Mesenteric fat pad (tissue), 1 donor: ENCODE data around the gene GHR. TPM values are rescaled to one million over a fixed set of nuclear protein-coding genes. Genes with fewer than 3 reads are reported as not detected.

Source experiments
- DNase-seq: peaks from one replicate; pipeline ENCODE4 v3.0.0-alpha.2; 2020; ENCODE audit warnings: low spot score
- long read RNA-seq: library from polyadenylated mRNA; unstranded; transcript quantifications from one replicate; pipeline ENCODE4 v2.0.0, GENCODE V29; 2020
- total RNA-seq: library from RNA; stranded (reverse); fragmentation: NEBNext Ultra II Directional; extraction: Animal tissue kit (Norgen Biotek cat#: 25700); gene quantifications from one replicate; pipeline ENCODE4 v1.2.1, GENCODE V29; 2021
- donor health status: DM: yes; HTN: yes; CAD: no.

GHR gene
- total RNA-seq: 145 TPM
- long read RNA-seq, partial matches to known transcripts: 7 of 44 reads
- long read RNA-seq, other reads (novel, unspliced or antisense): 37 of 44 reads

DNA sequence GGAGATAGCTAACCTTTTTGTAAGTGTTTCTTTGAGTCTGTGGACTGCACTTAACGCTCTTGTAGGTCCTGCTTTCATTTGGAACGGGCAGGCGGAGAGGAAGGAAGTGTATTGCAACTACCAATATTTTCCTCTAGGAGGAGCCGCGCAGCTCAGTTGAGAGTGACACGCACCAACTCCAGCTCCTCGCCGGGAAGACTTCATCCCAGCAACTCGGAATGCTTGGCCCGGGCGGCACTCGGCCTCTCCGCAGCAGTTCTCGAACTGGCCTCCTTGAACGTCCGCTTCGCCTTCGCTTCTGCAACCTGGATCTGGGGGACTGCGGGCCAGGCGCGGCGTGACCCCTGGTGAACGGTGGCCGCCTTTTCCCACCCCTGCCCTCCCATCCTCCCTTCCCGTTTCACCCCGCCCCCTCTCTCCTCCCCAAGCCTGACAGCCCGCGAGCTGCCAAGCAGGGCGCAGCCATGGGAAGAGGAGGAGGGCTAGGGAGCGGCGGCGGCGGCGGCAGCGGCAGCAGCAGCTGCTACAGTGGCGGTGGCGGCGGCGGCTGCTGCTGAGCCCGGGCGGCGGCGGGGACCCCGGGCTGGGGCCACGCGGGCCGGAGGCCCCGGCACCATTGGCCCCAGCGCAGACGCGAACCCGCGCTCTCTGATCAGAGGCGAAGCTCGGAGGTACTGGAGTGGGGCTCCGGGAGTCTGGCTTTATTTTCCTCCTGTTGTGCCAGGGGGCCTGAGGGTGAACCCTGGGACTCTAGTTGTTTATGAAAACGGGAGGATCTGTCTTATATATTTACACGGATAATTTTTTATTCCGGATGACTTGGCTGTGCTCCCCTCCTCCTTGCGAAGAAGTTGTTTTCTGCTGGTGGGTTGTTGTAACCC is at the start of gene GHR:
Gene GHR, plus strand, starts transcription at position 155 of the 881 bp plus-strand sequence. CDS start 142,436 bp downstream, outside the sequence.
- no peak for DNase-seq

DNA sequence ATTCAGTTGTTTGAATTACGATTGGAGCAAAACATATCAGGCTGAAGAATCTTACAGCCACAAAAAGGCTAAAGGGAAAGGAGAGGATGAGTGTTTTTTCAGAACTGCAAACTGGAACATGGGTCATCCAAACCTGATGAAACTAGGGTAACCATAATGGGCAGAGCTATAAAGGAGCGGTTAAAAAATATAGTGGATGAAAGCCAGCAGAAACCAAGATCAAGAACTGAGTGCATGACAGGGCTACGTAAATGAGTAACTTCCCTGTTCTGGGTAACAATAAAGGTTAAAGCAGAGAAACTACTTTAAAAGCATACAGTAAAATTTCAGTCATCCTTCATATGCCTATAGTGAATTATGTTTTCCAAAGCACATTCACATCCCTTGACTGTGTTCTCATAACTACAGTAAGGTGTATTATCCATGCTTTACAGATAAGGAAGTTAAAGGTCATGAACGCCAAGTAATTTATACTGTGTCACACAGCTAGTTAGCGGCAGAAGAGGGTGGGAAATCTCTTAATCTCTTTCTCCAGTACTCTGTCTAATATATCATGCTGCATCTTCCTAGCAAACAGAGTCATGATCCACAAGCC is 48.5 kb upstream of the GHR start:
- no peak for DNase-seq

DNA sequence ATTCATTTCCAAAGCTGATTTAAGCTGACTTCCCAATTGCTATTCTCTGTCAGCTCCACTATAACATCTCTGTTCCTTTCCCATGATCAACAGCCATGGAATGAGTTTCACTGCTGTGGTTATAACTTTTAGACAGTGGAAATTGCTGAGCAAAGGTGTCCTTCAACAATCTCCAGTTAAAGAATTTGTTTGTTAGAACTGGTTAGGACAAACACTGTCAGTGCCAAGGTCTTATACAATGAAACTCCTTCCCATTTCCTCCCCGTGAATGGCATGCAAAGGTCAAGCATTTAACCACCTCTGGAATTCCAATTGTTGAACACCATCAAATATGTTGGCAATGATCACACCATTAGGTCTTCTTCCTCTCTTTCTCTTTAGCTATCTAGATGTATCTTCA is 45.7 kb upstream of the GHR start:
- DNase-seq: no peak

DNA sequence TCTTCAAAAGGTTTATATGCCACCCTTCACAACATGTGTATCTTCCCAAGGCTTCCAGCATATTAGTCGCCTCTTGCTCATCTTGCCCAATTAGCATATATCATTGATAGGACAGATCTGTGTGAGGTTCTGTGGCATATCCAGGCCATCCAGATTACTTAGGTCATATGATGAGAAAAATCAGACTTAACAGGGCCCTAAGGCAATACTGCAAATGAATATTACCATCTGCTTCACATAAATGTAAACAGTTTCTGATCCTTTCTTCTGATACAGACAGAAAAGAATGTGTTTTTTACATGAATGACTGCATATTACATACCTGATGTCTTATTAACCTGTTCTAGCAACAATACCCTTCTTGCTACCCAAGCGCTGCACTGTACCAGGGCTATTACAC is 41.3 kb upstream of the GHR start:
- no peak for DNase-seq

- no peak for DNase-seq
Measured at GRCh38 chr5:42387563-42387962, 35.7 kb upstream of the GHR start.

DNA sequence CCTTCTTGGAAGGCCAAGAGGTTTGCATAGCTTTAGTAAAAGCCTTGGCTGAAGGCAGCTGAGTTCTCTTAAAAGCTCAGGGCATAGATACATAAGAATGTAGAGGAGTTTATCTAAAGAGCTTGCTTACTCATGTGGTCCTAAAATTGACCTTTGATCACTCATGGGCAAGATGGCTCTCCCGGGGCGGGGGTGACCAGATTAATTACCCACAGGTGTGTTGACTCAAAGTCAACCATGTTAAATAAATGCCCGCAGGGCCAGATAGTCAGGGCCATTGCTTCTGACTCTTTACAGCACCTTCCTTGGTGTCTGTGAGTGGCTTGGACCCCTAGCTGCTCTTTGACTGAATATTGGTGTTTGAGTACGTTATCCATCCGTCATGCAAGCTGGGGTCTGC is 33.1 kb upstream of the GHR start:
- DNase-seq: no peak

- DNase-seq: no peak
Measured at GRCh38 chr5:42392917-42393316, 30.3 kb upstream of the GHR start.

- no peak for DNase-seq
Measured at GRCh38 chr5:42396111-42396510, 27.1 kb upstream of the GHR start.

DNA sequence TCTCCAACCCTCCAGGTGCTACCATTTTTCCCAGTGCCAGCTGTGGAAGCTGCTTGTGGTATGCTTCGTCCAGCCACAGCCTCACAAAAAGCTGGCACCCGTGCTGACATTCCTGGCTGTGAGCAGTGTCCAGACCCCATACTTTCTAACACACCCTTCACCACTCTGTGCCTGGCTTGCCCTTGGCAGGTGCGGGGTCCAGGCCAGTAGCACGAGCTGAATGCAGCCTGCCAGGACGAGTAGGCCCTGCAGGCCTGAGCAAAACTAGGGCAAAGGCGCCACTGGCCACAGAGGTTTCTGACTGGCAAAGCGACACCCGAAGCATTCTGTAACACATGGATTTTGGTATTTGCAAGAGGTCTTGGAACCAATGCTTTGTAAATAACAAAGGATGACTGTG is 26.0 kb upstream of the GHR start:
- DNase-seq: no peak

DNA sequence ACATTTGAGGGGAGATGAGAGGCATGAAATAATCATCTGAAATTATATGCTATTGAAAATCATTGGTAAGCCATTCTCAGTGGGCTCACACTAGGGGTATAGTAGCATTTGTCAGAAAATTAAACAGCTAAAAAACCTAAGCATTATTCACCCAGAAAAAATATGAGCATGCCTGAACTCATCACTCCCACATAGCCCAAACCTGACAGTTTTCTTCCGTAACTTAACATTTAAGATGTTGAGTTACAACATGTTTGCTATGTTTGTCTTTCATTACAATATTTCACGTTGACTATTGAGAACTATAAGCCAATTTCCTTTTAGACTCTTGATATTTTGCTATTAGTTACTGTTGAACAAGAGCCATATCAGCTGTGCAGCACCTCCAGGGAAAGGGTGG is 23.5 kb upstream of the GHR start:
- no peak for DNase-seq

DNA sequence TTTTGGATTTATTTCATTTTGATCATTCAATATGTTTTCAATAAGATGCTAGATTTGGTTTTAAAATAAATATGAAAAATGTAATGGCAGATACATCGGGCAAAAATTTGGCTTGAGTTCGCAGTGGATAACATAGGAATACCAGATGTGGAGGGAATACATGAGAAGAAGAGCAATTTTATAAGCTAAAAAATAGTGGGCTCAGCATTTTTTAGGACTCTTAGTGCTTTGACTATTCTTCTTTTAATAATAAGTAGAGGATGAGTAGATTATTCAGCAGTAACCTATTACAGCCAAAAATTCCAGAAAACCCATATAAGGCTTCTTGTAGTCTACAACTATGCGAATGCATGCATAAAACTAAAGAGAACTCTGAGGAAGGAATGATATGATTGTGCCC is 22.8 kb upstream of the GHR start:
- no peak for DNase-seq

DNA sequence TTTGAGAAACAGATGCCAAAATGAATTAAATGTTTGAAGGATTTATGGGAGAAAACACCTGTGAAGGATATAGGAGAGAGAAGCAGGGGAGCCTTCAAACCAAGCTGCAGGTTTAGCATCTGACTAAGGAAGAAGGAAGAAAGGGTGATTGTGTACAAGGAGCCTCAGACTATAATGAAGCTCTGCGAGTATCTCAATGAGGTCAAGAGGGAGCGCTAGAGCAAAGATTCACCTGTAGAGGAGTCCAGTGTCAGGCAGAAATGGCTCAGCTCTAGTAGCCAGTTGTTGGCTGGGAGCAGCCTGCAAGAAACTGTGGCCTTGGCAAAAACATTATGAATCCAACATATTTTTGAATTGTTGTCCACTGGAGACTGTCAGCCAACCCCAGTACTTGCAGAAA is 20.0 kb upstream of the GHR start:
- no peak for DNase-seq

DNA sequence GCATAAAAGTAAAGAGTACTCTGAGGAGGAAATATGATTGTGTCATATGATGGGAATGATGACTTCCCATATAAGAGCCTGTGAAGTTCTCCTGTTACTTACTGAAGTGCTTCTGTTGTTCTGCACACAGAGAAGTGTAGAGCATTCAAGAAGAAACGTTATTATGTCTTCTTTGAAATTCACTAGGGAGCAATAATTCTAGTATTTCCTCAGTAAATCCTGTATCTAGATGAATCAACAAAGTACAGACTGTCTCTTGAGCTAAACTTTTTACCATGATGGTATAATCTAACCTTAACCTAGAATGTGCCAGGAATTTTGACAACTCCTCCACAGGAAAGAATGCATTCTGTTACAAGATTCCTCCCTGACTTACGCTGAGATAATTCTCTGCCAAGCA is 18.9 kb upstream of the GHR start:
- DNase-seq: no peak

DNA sequence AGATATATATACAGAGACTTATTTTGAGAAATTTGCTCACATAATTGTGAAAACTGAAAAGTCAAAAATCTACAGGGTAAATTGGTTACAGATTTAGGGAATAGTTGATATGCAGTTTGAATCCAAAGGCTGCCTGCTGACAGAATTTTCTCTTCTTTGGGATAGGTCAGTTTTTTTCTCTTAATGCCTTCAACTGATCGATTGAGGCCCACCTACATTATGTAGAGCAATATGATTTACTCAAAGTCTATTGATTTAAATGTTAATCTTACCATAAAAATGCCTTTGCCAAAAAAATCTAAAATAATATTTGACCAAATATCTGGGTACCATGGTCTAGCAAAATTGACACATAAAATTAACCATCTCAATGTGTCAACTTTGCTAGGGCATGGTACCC is 3.9 kb upstream of the GHR start:
- DNase-seq: no peak

- no peak for DNase-seq
Measured at GRCh38 chr5:42422656-42423280, 471 bp upstream of the GHR start.

- DNase-seq: no peak
Measured at GRCh38 chr5:42426016-42426415, 2.8 kb downstream of the GHR start.

- no peak for DNase-seq
Measured at GRCh38 chr5:42429694-42430093, 6.5 kb downstream of the GHR start.

- no peak for DNase-seq
Measured at GRCh38 chr5:42434047-42434724, 10.9 kb downstream of the GHR start.

DNA sequence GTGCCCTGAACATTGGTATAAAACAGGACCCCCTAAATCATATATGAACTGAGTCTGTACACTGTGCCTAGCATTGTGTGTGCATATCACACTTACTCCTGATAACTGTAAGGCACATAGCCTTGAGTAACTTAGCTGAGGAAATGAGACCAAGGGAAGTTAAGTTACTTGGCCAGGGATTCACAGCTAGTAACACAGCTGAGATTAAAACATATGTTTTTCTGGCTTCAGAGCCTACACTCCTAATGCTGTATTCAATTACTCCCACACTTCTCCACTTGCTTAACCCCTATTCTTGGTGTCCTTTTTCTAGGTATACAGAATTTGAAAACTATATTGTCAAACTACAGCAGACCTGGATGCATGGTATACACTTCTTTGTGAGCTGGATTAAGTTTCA is 12.8 kb downstream of the GHR start:
- no peak for DNase-seq

DNA sequence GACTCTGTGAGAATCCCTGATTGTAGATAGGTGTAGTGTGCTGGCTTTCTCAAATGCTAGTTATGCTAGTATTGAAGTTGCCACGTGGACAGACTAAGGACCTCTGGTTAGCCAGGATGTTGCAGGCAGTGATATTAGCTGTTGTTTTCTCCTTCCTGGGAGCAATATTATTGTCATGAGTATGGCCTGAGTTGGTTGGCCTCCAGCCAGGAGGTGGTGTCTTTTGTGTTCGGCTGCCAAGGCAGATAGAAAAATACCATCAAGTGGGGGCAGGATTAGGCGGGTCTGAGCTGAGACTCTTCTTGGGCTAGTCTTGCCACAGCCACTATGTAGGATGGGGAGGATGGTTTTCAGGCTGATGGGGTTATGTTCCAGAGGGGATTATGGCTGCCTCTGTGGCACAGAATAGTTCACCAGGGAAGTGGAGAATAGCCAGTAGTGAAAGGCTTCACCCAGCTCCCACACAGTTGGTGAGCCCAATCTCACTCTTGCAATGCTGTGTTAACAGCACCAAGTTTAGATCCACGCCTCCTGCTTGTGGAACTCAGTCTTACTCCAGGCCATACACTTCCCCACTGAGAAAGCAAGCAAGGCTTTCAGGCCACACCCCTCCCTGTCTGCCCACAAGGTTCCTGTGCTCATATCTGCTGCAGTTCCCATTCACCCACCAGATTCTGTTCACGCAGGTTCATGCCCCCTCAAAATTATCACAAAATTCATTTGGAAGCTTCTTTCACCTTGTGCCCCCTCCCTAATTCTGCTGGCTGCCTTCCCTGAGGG is 31.2 kb downstream of the GHR start:
- no peak for DNase-seq

GRCh38 chr5:42461033-42461432 is 37.8 kb downstream of the GHR start:
- DNase-seq: no peak
